ENCODE results near the gene COL23A1.

The COL23A1 gene

GRCh38 chr5:178355671-178356070, 234.5 kb downstream of the COL23A1 start:
- H3K4me3 ChIP-seq (ENCODE audit: low read depth, low read length): no peak overlapping the region
- H3K27ac ChIP-seq (ENCODE audit: extremely low read depth, low read depth, low read length): no peak overlapping the region
- H3K36me3 ChIP-seq (ENCODE audit: control insufficient read depth in 2 of 2, insufficient read depth in 1 of 2, low read length in 2 of 2): no peaks in the 10 kb centered on the region
- TF ChIP-seq ZEB2 (tag by site-specific recombination; IDR thresholded peaks at IDR 0.05) (no peak), ZNF670 (tag by site-specific recombination; IDR thresholded peaks at IDR 0.05; ENCODE audit: low read depth) (no peak), ZFP69B (tag by site-specific recombination; IDR thresholded peaks at IDR 0.05) (no peak), ZBTB7A (tag by site-specific recombination; IDR thresholded peaks at IDR 0.05; ENCODE audit: low read depth) (no peak), KLF10 (tag by site-specific recombination; IDR thresholded peaks at IDR 0.05) (no peak), ZNF366 (tag by site-specific recombination; conservative IDR thresholded peaks at IDR 0.05) (no peak), ZSCAN30 (tag by site-specific recombination; IDR thresholded peaks at IDR 0.05) (no peak), SALL2 (tag by site-specific recombination; IDR thresholded peaks at IDR 0.05; ENCODE audit: borderline replicate concordance) (no peak), ZNF571 (tag by site-specific recombination; IDR thresholded peaks at IDR 0.05) (no peak), ZNF19 (tag by site-specific recombination; IDR thresholded peaks at IDR 0.05; ENCODE audit: low read depth) (no peak), TCF7L2 (IDR thresholded peaks at IDR 0.05; ENCODE audit: borderline replicate concordance, low read depth, low read length) (no peak), ZNF623 (tag by site-specific recombination; IDR thresholded peaks at IDR 0.05) (no peak), ZNF23 (tag by site-specific recombination; IDR thresholded peaks at IDR 0.05; ENCODE audit: borderline replicate concordance) (no peak), ZNF48 (tag by site-specific recombination; IDR thresholded peaks at IDR 0.05) (no peak), ZNF658 (tag by site-specific recombination; IDR thresholded peaks at IDR 0.05) (no peak), RBAK (tag by site-specific recombination; IDR thresholded peaks at IDR 0.05) (no peak)
- TF ChIP-seq, protein P1, sequence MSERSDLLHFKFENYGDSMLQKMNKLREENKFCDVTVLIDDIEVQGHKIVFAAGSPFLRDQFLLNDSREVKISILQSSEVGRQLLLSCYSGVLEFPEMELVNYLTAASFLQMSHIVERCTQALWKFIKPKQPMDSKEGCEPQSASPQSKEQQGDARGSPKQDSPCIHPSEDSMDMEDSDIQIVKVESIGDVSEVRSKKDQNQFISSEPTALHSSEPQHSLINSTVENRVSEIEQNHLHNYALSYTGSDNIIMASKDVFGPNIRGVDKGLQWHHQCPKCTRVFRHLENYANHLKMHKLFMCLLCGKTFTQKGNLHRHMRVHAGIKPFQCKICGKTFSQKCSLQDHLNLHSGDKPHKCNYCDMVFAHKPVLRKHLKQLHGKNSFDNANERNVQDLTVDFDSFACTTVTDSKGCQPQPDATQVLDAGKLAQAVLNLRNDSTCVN (tag by site-specific recombination; optimal IDR thresholded peaks at IDR 0.05): no peak
- CTCF ChIA-PET: no interaction called here
- POLR2A ChIA-PET: no interaction called here
- H3K9me3 ChIP-seq (ENCODE audit: control insufficient read depth, insufficient read depth, low read depth, low read length): no peaks in the 10 kb centered on the region
- no peaks in the 10 kb centered on the region for H3K4me1 ChIP-seq (ENCODE audit: control insufficient read depth, insufficient read depth, low read length)

GRCh38 chr5:178353461-178353860, 236.7 kb downstream of the COL23A1 start:
- Histone ChIP-seq H3K4me3 (ENCODE audit: low read depth, low read length) (no peak overlapping the region), H3K4me1 (ENCODE audit: control insufficient read depth, insufficient read depth, low read length) (no peaks in the 10 kb centered on the region), H3K27ac (ENCODE audit: extremely low read depth, low read depth, low read length) (no peak overlapping the region), H3K9me3 (ENCODE audit: control insufficient read depth, insufficient read depth, low read depth, low read length) (no peaks in the 10 kb centered on the region), H3K36me3 (ENCODE audit: control insufficient read depth in 2 of 2, insufficient read depth in 1 of 2, low read length in 2 of 2) (no peaks in the 10 kb centered on the region)
- POLR2A ChIA-PET: no interaction called here
- CTCF ChIA-PET: no interaction called here
- no peak for TF ChIP-seq BCL11B (tag by site-specific recombination; IDR thresholded peaks at IDR 0.05; ENCODE audit: low read depth)
- TF ChIP-seq, protein P2, sequence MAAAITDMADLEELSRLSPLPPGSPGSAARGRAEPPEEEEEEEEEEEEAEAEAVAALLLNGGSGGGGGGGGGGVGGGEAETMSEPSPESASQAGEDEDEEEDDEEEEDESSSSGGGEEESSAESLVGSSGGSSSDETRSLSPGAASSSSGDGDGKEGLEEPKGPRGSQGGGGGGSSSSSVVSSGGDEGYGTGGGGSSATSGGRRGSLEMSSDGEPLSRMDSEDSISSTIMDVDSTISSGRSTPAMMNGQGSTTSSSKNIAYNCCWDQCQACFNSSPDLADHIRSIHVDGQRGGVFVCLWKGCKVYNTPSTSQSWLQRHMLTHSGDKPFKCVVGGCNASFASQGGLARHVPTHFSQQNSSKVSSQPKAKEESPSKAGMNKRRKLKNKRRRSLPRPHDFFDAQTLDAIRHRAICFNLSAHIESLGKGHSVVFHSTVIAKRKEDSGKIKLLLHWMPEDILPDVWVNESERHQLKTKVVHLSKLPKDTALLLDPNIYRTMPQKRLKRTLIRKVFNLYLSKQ (tag by site-specific recombination; IDR thresholded peaks at IDR 0.05; ENCODE audit: borderline replicate concordance): no peak
- TF ChIP-seq ZNF16 (tag by site-specific recombination; IDR thresholded peaks at IDR 0.05; ENCODE audit: low read depth): no peak
- no peak for TF ChIP-seq ZNF148 (tag by site-specific recombination; IDR thresholded peaks at IDR 0.05; ENCODE audit: borderline replicate concordance)
- TF ChIP-seq ZNF280C (tag by site-specific recombination; IDR thresholded peaks at IDR 0.05): no peak
- TF ChIP-seq, protein P3, sequence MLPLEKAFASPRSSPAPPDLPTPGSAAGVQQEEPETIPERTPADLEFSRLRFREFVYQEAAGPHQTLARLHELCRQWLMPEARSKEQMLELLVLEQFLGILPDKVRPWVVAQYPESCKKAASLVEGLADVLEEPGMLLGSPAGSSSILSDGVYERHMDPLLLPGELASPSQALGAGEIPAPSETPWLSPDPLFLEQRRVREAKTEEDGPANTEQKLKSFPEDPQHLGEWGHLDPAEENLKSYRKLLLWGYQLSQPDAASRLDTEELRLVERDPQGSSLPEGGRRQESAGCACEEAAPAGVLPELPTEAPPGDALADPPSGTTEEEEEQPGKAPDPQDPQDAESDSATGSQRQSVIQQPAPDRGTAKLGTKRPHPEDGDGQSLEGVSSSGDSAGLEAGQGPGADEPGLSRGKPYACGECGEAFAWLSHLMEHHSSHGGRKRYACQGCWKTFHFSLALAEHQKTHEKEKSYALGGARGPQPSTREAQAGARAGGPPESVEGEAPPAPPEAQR (tag by site-specific recombination; IDR thresholded peaks at IDR 0.05): no peak
- TF ChIP-seq ZNF610 (tag by site-specific recombination; IDR thresholded peaks at IDR 0.05; ENCODE audit: borderline replicate concordance): no peak
- no peak for TF ChIP-seq EGR2 (tag by site-specific recombination; IDR thresholded peaks at IDR 0.05; ENCODE audit: low read depth)
- TF ChIP-seq GLI2 (tag by site-specific recombination; IDR thresholded peaks at IDR 0.05; ENCODE audit: borderline replicate concordance, low read depth): no peak
- no peak for TF ChIP-seq ZNF837 (tag by site-specific recombination; IDR thresholded peaks at IDR 0.05)
- no peak for TF ChIP-seq ZNF558 (tag by site-specific recombination; IDR thresholded peaks at IDR 0.05)
- TF ChIP-seq ZNF121 (tag by site-specific recombination; IDR thresholded peaks at IDR 0.05): no peak

Measured in HEK293 (cell line).